Sigmoid colon (tissue), 4 donors: ENCODE results near the gene GLI3.

Source experiments
- EP300 ChIP-seq, 4 donors: sonication (generic); formaldehyde crosslinking; IDR thresholded peaks; one replicate each; pipeline ENCODE4 v1.6.1; 2017; ENCODE audit warnings: antibody characterized with exemption in 4 of 4
- POLR2A ChIP-seq, 2 donors: fragments of 450-650 bp; IDR thresholded peaks; one replicate each; pipeline ENCODE4 v1.6.1; 2016; ENCODE audit warnings: antibody characterized with exemption in 2 of 2, mild to moderate bottlenecking in 2 of 2, moderate library complexity in 2 of 2
- TF ChIP-seq, protein P1 (sequence below), 4 experiments: fragments of 450-650 bp in 3 of 4; fragments of 200-600 bp in 1 of 4; IDR thresholded peaks; one replicate each; pipeline ENCODE4 v1.5.1; 2016 to 2019; ENCODE audit warnings: antibody characterized with exemption in 4 of 4, mild to moderate bottlenecking in 3 of 4, moderate library complexity in 2 of 4

DNA sequence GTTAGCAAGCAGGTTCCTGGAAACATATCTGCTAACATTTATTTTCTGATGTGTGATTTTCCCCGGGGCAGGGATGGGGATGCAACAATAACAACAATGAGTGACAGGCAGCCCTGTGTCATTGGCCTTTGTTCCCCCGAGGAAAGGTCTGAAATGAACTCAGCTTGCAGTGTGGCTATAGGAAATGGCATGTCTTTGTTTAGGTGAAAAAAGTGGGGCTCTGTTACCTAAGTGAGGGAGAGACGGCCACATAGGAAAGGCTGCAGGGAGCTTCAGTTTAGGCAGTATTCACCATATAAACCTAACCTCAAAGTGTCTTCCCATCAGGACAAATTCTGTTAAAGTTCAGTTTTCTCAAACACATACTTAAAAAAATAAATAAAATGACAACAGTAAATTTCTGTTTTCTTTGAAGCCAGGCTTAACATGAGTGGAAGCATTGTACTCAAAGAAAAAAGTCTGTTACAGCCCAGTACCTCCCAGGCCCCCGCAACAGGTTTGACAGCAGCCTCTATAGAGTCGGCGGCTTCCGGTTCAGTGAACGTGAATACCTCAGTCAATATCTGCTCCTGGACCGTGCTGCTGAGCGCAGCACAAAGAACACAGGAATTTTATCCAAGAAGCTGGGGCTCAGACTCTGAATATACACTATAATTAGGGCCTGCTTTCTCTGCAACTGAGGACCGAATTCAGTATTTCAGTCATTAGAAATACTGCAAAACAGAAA, 168.3 kb downstream of the GLI3 start:
- TF ChIP-seq, protein P1, sequence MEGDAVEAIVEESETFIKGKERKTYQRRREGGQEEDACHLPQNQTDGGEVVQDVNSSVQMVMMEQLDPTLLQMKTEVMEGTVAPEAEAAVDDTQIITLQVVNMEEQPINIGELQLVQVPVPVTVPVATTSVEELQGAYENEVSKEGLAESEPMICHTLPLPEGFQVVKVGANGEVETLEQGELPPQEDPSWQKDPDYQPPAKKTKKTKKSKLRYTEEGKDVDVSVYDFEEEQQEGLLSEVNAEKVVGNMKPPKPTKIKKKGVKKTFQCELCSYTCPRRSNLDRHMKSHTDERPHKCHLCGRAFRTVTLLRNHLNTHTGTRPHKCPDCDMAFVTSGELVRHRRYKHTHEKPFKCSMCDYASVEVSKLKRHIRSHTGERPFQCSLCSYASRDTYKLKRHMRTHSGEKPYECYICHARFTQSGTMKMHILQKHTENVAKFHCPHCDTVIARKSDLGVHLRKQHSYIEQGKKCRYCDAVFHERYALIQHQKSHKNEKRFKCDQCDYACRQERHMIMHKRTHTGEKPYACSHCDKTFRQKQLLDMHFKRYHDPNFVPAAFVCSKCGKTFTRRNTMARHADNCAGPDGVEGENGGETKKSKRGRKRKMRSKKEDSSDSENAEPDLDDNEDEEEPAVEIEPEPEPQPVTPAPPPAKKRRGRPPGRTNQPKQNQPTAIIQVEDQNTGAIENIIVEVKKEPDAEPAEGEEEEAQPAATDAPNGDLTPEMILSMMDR (IDR thresholded peaks at IDR 0.05) = no peak
- TF ChIP-seq POLR2A (IDR thresholded peaks at IDR 0.05) (no peak), EP300 (IDR thresholded peaks at IDR 0.05) (no peak)
